Measurements from ENCODE around the gene CAPN12.

Gene CAPN12

GRCh38 chr19:38726761-38727301 lies 17.4 kb downstream of the CAPN12 start:
- DNase-seq (ENCODE audit: low read depth in 2 of 2), result no peak

DNA sequence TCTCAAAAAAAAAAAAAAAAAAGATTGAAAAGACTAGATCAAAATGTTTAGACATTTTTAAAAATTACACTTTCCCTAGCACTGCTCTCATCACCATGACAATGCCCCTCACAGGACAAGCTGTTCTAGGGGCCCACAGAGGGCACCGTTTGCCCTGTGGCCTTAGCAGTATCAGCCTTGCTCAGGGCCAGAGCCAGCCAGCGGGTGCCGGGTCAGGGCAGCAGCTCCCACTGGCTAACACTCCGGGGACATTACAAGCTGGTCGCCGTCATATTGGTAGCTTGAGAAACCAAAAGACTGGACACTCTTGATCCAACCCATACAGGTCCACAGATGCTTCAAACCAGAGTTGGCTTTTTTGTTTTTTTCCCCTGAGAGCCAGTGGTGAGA lies 18.0 kb downstream of the CAPN12 start:
- no peak for DNase-seq (ENCODE audit: low read depth in 2 of 2)

DNA sequence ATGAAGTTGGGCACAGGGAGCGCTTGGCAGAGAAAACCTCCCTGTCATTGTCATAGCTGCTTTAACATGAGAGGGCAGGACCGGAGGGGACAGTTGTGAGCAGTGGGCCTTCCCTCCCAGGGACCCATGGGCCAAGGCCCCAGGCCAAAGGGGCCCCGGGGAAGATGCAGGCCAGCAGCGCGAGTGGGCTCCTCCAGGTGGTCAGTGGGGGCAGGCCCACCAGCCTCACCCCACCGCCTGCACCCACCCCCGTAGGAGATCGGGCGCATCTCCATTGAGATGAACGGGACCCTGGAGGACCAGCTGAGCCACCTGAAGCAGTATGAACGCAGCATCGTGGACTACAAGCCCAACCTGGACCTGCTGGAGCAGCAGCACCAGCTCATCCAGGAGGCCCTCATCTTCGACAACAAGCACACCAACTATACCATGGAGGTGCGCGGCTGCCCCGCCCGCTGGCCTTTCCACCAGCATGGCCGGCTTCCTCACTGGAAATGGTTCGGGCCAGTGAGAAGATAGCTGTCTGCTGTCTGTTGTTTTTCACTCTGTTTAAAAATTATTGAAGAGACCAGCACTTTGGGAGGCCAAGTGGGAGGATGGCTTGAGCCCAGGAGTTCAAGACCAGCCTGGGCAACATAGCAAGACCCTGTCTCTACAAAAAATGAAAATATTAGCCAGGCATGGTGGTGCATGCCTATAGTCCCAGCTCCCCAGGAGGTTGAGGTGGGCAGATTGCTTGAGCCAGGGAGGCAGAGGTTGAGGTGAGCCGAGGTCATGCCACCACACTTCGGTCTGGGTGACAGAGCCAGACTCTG lies 18.6 kb downstream of the CAPN12 start:
- DNase-seq (ENCODE audit: low read depth in 2 of 2), result no peak

DNA sequence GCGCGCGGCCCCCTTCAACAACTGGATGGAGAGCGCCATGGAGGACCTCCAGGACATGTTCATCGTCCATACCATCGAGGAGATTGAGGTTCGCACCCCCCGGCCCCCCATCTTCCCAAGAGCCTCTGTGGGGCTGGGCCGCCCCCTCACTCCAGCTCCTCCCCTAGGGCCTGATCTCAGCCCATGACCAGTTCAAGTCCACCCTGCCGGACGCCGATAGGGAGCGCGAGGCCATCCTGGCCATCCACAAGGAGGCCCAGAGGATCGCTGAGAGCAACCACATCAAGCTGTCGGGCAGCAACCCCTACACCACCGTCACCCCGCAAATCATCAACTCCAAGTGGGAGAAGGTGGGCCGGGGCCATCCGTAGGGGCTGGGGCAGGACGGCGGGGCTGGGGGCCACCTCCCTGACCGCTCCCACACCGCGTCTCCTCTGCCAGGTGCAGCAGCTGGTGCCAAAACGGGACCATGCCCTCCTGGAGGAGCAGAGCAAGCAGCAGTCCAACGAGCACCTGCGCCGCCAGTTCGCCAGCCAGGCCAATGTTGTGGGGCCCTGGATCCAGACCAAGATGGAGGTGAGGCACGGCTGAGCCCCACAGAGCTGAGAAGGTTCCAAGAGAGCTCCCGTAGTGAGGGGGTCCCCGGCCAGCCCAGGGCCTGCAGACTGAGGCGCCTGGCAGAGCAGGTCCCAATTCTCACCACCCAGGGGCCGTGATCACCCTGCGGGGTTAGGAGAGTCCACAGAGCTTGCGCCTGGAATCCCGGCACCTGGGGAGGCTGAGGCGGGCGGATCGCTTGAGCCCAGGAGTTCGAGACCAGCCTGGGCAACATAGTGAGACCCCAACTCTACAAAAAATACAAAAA lies 20.1 kb downstream of the CAPN12 start:
- DNase-seq (ENCODE audit: low read depth in 2 of 2), result no peak

- no peak for DNase-seq (ENCODE audit: low read depth in 2 of 2)
Observed at GRCh38 chr19:38723606-38723965, 20.7 kb downstream of the CAPN12 start.

- no peak for DNase-seq (ENCODE audit: low read depth in 2 of 2)
Observed at GRCh38 chr19:38722947-38723605, 21.2 kb downstream of the CAPN12 start.

DNA sequence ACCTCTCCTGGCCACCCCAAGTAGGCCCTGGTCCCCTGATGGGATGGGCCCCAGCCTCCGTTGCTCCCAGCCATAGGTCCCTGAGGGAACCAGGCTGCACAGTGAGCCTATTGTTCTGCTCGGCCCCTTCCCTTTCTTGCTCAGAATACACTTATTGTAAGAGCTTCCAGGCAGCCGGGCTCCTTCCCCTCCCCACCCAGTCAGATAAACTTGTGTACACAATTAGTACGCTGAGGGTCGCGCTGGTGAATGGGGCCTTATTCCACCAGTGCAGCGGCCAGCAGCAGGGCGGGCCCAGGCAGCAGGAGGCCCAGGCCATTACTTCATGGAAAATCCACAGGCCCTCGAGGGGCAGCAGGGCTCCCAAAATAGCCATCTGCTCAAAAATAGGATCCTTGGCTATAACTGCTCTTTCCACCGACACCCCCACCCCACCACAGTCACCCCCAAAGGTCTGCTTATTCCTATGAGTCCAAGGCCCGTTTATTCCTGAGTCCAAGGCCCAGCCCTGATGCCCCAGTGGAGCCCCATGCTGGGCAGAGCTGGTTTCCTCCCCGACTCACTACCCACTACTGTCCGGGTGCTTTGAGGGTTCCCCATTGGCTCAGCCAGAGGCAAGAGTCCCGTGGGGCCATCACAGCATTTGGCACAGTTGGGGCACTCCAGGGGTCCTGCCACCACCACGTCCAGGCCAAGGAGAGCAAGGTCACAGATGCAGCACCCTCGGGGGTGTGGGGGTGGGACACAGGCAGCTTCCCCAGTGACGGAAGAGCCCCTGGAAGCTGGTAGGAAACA lies 22.1 kb downstream of the CAPN12 start:
- no peak for DNase-seq (ENCODE audit: low read depth in 2 of 2)

GRCh38 chr19:38721496-38721895 lies 22.8 kb downstream of the CAPN12 start:
- no peak for DNase-seq (ENCODE audit: low read depth in 2 of 2)

DNA sequence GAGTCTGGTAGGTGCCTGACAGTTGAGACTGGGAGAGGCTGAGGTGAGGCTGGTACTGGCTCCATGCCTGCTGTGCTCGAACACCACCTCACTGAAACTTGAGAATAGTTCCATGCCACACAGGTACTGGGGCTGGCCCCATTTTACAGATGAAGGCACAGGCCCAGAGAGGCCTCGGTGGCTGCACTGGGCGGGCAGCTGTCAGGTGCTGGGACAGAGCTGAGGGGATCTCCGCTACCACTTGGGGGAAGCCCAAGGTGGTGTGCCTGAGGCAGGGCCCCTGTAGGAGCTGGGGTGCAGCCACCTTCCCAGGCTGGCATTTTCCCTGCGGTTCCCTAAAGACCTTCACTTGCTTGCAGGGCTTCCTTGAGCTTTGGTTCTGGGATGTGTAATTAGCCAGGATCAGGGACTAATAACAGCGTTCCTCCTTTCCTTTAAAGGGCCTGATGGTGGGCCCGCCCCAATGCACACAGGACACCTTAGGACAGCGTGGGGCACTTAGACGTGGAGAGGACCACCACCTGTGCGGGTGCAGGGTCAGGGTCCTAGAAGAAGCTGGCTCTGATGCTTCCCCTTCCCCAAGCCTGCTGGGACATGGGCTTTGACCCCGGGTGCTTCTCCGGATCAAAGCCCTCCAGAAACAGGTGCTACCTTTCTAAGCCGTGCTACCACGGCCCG lies 23.6 kb downstream of the CAPN12 start:
- no peak for DNase-seq (ENCODE audit: low read depth in 2 of 2)

- DNase-seq (ENCODE audit: low read depth in 2 of 2), result no peak
Observed at GRCh38 chr19:38719761-38720558, 24.3 kb downstream of the CAPN12 start.

DNA sequence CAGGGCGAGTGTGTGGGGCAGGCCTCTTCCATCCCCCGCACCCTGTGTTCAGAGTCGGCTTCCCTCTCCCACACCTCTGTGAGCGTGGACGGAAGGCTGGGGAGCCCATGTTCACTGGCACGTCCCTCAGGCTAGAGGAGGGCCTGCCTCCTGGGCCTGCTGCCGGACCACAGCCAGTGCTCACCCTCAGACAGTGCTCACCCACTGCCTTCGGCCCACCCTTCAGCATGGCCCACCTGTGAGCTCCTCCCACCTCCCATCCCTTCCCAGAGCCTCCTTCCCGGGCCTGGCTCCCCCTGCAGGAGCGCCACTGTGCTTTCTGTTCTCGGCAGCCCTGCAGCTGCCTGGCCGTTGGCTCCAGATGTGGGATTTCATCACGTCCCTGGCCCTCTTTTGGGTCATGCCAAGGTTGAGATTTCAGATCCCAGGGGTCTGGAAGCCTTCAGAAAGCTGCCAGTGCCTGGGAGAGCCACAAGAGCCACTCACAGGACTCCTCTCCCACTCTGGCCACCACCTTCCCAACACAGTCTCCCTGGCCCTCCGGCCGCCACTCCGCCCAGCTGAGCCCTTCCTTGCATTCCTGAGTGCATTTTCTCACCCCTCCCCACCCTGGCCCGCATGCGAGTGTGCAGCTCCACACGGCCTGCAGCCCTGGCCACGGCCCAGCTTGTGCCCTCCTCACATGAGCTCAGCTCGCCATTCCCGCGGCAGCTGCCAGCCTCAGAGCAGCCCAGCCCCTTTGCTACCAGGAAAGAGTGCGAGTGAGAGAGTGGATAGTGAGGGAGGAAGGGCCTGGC lies 25.3 kb downstream of the CAPN12 start:
- DNase-seq (ENCODE audit: low read depth in 2 of 2), result no peak

- no peak for DNase-seq (ENCODE audit: low read depth in 2 of 2)
Observed at GRCh38 chr19:38717855-38718254, 26.4 kb downstream of the CAPN12 start.

DNA sequence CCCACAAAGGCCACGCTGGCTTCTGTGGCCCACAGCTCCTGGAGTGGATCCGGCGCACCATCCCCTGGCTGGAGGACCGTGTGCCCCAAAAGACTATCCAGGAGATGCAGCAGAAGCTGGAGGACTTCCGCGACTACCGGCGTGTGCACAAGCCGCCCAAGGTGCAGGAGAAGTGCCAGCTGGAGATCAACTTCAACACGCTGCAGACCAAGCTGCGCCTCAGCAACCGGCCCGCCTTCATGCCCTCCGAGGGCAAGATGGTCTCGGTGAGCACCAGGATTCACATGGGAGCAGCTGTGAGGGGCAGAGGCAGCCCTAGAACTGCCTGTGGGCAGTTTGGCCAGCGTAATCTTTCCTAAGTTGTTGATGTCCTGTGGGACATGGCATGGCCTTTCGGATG lies 27.2 kb downstream of the CAPN12 start:
- DNase-seq (ENCODE audit: low read depth in 2 of 2), result no peak

DNA sequence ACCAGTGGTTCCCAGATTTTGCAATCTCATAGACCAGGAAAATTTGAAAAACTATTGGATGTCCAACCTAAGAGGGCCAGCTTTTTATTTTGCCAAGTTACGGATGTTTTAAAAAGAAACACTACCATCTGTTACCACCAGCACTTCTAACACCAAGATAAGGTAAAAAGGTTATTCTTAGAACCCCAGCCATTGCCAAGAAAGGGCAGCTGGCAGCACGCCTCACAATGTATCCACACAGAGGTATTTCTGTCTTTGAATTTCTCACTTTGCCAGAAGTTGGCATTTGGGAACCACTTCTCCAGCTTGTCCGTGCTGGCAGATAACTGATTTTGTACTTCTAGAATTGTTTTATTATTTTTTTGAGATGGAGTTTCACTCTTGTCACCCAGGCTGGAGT lies 28.7 kb downstream of the CAPN12 start:
- no peak for DNase-seq (ENCODE audit: low read depth in 2 of 2)

DNA sequence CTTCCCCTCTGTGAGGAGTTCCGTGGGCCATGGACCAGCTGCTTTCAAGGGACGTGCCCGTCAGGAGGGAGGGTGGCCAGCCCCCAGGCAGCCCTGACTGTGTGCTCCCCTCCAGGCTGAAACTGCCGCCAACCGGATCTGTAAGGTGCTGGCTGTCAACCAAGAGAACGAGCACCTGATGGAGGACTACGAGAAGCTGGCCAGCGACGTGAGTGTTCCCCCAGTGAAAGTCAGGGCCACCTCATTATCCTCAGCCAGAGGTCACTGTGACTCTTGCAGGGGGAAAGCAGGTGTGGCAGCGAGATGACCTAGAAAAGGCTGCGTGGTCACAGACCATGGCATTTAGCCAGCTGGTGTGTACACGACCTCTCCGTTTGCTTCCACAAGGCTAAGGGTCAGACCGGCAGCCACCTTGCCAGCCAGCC lies 29.9 kb downstream of the CAPN12 start:
- no peak for DNase-seq (ENCODE audit: low read depth in 2 of 2)

- DNase-seq (ENCODE audit: low read depth in 2 of 2), result no peak
Observed at GRCh38 chr19:38713865-38714264, 30.4 kb downstream of the CAPN12 start.

DNA sequence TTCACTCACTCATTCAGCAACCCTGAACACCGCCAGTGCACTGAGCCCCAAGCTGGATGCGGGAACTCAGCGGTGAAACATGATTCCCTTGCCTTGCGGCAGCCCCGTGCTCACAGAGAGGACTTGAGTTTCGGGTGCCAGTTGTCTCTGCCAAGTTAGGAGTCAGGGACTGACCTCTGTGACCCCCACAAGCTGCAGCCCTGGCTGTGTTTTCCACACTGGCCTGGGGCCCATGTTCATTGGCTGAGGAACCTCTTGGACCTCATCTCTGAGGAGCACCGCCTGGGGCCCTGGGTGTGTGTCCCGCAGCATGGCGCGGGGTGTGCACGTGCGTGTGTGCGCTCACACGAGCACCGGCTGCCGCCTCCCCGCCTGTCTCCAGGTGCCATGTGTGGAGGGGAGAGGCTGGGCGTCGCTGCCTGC lies 31.0 kb downstream of the CAPN12 start:
- DNase-seq (ENCODE audit: low read depth in 2 of 2), result no peak

DNA sequence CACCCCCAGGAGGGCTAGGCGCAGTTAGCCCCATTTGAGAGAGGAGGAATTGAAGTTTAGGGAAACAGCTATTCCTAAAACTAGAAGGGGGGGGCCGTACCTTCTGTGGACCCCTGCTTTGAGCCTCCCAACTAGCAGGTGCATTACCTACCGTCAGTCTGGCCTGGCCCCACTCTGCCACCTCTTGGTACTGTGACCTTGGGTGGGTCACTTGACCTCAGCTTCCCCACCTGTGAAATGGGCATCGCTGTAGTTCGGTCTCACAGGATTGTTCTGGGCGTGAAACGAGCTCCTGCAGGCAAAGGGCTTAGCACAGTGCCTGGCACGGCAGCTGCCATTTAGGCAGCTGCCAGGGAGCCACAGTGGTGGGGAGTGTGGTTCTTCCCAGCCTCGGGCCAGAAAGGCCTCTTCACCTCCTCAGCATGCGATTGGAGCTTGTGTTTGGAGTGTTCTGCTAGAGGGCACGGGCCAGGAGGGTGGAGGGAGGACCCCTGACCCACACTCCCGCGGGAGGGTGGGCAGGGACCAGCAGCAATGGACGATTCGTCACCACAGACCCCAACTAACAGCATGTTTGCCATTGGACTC lies 32.0 kb downstream of the CAPN12 start:
- DNase-seq (ENCODE audit: low read depth in 2 of 2), result no peak

GRCh38 chr19:38711726-38712153 lies 32.5 kb downstream of the CAPN12 start:
- DNase-seq (ENCODE audit: low read depth in 2 of 2), result no peak

All from stimulated activated CD4-positive, alpha-beta T cell treated with anti-CD3 and anti-CD28 coated beads, Interleukin-12 subunit alpha, Interleukin-12 subunit beta, amount 100 ng/mL, for 24 hours (primary cell).